HG03521 (cell line): Measurements from ENCODE around the gene CAPN8.

Source experiments
- ATAC-seq: cut with Tn5 transposase; IDR thresholded peaks from one replicate; pipeline ENCODE4 v1.9.1; 2021; ENCODE audit warnings: mild to moderate bottlenecking, moderate library complexity; ENCODE audit not compliant: unreplicated experiment

The CAPN8 gene

GRCh38 chr1:223620297-223620897 is 45.1 kb downstream of the CAPN8 start:
- ATAC-seq = no peak

- ATAC-seq = no peak
Observed at GRCh38 chr1:223618680-223619079, 46.8 kb downstream of the CAPN8 start.

GRCh38 chr1:223617323-223618070 is 48.0 kb downstream of the CAPN8 start:
- ATAC-seq = no peak

- ATAC-seq = no peak
Observed at GRCh38 chr1:223616586-223616985, 48.9 kb downstream of the CAPN8 start.

GRCh38 chr1:223611936-223612335 is 53.6 kb downstream of the CAPN8 start:
- no peak for ATAC-seq

- ATAC-seq = no peak
Observed at GRCh38 chr1:223609977-223610376, 55.5 kb downstream of the CAPN8 start.

GRCh38 chr1:223609066-223609465 is 56.4 kb downstream of the CAPN8 start:
- ATAC-seq = no peak

- no peak for ATAC-seq
Observed at GRCh38 chr1:223558512-223558911, 107.0 kb downstream of the CAPN8 start.

- ATAC-seq = no peak
Observed at GRCh38 chr1:223557130-223557475, 108.4 kb downstream of the CAPN8 start.

- ATAC-seq = peak; percentile 76
Observed at GRCh38 chr1:223556414-223557129, 108.9 kb downstream of the CAPN8 start.

- ATAC-seq = no peak
Observed at GRCh38 chr1:223553957-223554356, 111.5 kb downstream of the CAPN8 start.

GRCh38 chr1:223551610-223552009 is 113.9 kb downstream of the CAPN8 start:
- no peak for ATAC-seq

GRCh38 chr1:223549740-223550139 is 115.8 kb downstream of the CAPN8 start:
- no peak for ATAC-seq

GRCh38 chr1:223547316-223548114 is 118.0 kb downstream of the CAPN8 start:
- ATAC-seq = no peak

- no peak for ATAC-seq
Observed at GRCh38 chr1:223545343-223545742, 120.2 kb downstream of the CAPN8 start.

GRCh38 chr1:223543560-223543959 is 121.9 kb downstream of the CAPN8 start:
- ATAC-seq = no peak

GRCh38 chr1:223542831-223543230 is 122.7 kb downstream of the CAPN8 start:
- ATAC-seq = no peak

- ATAC-seq = no peak
Observed at GRCh38 chr1:223540485-223541106, 124.9 kb downstream of the CAPN8 start.

GRCh38 chr1:223539750-223540149 is 125.8 kb downstream of the CAPN8 start:
- ATAC-seq = no peak

- ATAC-seq = no peak
Observed at GRCh38 chr1:223538981-223539380, 126.5 kb downstream of the CAPN8 start.

GRCh38 chr1:223535319-223535718 is 130.2 kb downstream of the CAPN8 start:
- no peak for ATAC-seq
